Hematopoietic multipotent progenitor cell treated with erythropoietin and hydrocortisone succinate and interleukin-3 and kit ligand, for 4 days (in vitro differentiated cells): Measurements from ENCODE around the gene C1QTNF12.

Experiments
- DNase-seq: peaks from one replicate; pipeline ENCODE4 v3.0.0-alpha.2; 2015

C1QTNF12 gene

GRCh38 chr1:1281533-1282321 is 35.2 kb upstream of the C1QTNF12 start:
- DNase-seq: no peak

- DNase-seq: no peak
Observed at GRCh38 chr1:1280782-1281481, 34.4 kb upstream of the C1QTNF12 start.

GRCh38 chr1:1279028-1279427 is 32.5 kb upstream of the C1QTNF12 start:
- DNase-seq: no peak

- DNase-seq: no peak
Observed at GRCh38 chr1:1278620-1279019, 32.1 kb upstream of the C1QTNF12 start.

- DNase-seq: no peak
Observed at GRCh38 chr1:1275836-1276235, 29.3 kb upstream of the C1QTNF12 start.

GRCh38 chr1:1274931-1275431 is 28.5 kb upstream of the C1QTNF12 start:
- DNase-seq: no peak

GRCh38 chr1:1274299-1274930 is 27.9 kb upstream of the C1QTNF12 start:
- no peak for DNase-seq

GRCh38 chr1:1273512-1274298 is 27.2 kb upstream of the C1QTNF12 start, which contains the start of gene UBE2J2:
Gene UBE2J2 (minus strand): TSS chr1:1273854. CDS start chr1:1267992, 5,862 bp downstream.
- peak; percentile 96 for DNase-seq

GRCh38 chr1:1273209-1273511 is 26.6 kb upstream of the C1QTNF12 start:
- no peak for DNase-seq

GRCh38 chr1:1272341-1273208 is 26.1 kb upstream of the C1QTNF12 start:
- DNase-seq: peak; percentile 25

- DNase-seq: no peak
Observed at GRCh38 chr1:1270813-1271212, 24.3 kb upstream of the C1QTNF12 start.

- no peak for DNase-seq
Observed at GRCh38 chr1:1268284-1268682, 21.8 kb upstream of the C1QTNF12 start.

- DNase-seq: no peak
Observed at GRCh38 chr1:1267488-1268283, 21.2 kb upstream of the C1QTNF12 start.

- peak; percentile 48 for DNase-seq
Observed at GRCh38 chr1:1264868-1265272, 18.3 kb upstream of the C1QTNF12 start.

GRCh38 chr1:1264026-1264425 is 17.5 kb upstream of the C1QTNF12 start:
- no peak for DNase-seq

- DNase-seq: no peak
Observed at GRCh38 chr1:1262758-1263157, 16.2 kb upstream of the C1QTNF12 start.

GRCh38 chr1:1262071-1262470 is 15.5 kb upstream of the C1QTNF12 start:
- DNase-seq: peak; percentile 71

- peak; percentile 84 for DNase-seq
Observed at GRCh38 chr1:1260843-1261560, 14.5 kb upstream of the C1QTNF12 start.

- DNase-seq: no peak
Observed at GRCh38 chr1:1259951-1260600, 13.6 kb upstream of the C1QTNF12 start.

- DNase-seq: no peak
Observed at GRCh38 chr1:1259540-1259939, 13.0 kb upstream of the C1QTNF12 start.
